ENCODE measurements around the gene KCNK2.

DNA sequence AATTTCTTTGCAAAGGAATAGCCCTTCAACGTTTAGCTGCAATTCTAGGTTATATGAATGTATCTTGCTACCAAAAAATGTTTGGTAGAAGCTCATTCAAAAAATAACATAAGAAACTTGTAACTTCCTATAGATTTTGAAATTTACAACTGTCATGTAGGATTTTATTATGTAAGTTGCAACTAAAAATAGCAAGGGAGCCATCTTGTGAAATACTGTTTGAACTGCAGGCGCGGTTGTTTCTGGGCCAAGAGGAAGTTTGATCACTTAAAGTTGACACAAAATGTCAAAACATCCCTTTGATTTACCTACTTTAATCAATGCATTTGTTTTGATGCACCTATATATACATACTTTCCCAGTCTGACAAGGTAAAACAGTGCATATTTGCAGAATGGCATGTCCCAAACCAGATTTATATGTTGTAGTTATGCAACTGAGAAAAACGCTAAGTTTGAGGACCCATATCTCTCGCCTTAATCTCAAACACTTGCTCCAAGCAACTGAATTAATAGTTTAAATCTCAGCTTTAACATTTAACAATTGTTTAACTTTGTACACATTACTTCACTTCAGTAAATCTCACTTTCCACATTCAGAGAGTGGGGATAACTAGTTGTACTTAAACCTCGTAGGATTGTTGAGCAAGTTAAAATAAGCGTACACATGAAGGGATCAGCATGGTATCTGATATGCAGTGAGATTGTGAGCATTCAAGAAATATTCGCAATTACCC is 63.9 kb downstream of the KCNK2 start:
- no peak for TF ChIP-seq CREB1 (CRISPR knock-in tag; IDR thresholded peaks at IDR 0.05; ENCODE audit: low read depth)
- TF ChIP-seq, protein P1, sequence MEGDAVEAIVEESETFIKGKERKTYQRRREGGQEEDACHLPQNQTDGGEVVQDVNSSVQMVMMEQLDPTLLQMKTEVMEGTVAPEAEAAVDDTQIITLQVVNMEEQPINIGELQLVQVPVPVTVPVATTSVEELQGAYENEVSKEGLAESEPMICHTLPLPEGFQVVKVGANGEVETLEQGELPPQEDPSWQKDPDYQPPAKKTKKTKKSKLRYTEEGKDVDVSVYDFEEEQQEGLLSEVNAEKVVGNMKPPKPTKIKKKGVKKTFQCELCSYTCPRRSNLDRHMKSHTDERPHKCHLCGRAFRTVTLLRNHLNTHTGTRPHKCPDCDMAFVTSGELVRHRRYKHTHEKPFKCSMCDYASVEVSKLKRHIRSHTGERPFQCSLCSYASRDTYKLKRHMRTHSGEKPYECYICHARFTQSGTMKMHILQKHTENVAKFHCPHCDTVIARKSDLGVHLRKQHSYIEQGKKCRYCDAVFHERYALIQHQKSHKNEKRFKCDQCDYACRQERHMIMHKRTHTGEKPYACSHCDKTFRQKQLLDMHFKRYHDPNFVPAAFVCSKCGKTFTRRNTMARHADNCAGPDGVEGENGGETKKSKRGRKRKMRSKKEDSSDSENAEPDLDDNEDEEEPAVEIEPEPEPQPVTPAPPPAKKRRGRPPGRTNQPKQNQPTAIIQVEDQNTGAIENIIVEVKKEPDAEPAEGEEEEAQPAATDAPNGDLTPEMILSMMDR (conservative IDR thresholded peaks at IDR 0.05; ENCODE audit: low read depth in 2 of 2), result peak; percentile 61 to 73
- no peak for TF ChIP-seq EZH2phosphoT487 (IDR thresholded peaks at IDR 0.05; ENCODE audit: unreplicated experiment)
- no peak for TF ChIP-seq POLR2AphosphoS5 (IDR thresholded peaks at IDR 0.05; ENCODE audit: low read depth)
- TF ChIP-seq, protein P2, sequence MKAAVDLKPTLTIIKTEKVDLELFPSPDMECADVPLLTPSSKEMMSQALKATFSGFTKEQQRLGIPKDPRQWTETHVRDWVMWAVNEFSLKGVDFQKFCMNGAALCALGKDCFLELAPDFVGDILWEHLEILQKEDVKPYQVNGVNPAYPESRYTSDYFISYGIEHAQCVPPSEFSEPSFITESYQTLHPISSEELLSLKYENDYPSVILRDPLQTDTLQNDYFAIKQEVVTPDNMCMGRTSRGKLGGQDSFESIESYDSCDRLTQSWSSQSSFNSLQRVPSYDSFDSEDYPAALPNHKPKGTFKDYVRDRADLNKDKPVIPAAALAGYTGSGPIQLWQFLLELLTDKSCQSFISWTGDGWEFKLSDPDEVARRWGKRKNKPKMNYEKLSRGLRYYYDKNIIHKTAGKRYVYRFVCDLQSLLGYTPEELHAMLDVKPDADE (IDR thresholded peaks at IDR 0.05), result no peak
- no peak for TF ChIP-seq EZH2 (IDR thresholded peaks at IDR 0.05; ENCODE audit: low read depth, unreplicated experiment)
- TF ChIP-seq ZNF114 (CRISPR knock-in tag; IDR thresholded peaks at IDR 0.05), result no peak
- no peak for TF ChIP-seq JUNB (IDR thresholded peaks at IDR 0.05; ENCODE audit: unreplicated experiment)
- TF ChIP-seq, protein P3, sequence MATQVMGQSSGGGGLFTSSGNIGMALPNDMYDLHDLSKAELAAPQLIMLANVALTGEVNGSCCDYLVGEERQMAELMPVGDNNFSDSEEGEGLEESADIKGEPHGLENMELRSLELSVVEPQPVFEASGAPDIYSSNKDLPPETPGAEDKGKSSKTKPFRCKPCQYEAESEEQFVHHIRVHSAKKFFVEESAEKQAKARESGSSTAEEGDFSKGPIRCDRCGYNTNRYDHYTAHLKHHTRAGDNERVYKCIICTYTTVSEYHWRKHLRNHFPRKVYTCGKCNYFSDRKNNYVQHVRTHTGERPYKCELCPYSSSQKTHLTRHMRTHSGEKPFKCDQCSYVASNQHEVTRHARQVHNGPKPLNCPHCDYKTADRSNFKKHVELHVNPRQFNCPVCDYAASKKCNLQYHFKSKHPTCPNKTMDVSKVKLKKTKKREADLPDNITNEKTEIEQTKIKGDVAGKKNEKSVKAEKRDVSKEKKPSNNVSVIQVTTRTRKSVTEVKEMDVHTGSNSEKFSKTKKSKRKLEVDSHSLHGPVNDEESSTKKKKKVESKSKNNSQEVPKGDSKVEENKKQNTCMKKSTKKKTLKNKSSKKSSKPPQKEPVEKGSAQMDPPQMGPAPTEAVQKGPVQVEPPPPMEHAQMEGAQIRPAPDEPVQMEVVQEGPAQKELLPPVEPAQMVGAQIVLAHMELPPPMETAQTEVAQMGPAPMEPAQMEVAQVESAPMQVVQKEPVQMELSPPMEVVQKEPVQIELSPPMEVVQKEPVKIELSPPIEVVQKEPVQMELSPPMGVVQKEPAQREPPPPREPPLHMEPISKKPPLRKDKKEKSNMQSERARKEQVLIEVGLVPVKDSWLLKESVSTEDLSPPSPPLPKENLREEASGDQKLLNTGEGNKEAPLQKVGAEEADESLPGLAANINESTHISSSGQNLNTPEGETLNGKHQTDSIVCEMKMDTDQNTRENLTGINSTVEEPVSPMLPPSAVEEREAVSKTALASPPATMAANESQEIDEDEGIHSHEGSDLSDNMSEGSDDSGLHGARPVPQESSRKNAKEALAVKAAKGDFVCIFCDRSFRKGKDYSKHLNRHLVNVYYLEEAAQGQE (IDR thresholded peaks at IDR 0.05; ENCODE audit: unreplicated experiment), result no peak
- TF ChIP-seq, protein P4, sequence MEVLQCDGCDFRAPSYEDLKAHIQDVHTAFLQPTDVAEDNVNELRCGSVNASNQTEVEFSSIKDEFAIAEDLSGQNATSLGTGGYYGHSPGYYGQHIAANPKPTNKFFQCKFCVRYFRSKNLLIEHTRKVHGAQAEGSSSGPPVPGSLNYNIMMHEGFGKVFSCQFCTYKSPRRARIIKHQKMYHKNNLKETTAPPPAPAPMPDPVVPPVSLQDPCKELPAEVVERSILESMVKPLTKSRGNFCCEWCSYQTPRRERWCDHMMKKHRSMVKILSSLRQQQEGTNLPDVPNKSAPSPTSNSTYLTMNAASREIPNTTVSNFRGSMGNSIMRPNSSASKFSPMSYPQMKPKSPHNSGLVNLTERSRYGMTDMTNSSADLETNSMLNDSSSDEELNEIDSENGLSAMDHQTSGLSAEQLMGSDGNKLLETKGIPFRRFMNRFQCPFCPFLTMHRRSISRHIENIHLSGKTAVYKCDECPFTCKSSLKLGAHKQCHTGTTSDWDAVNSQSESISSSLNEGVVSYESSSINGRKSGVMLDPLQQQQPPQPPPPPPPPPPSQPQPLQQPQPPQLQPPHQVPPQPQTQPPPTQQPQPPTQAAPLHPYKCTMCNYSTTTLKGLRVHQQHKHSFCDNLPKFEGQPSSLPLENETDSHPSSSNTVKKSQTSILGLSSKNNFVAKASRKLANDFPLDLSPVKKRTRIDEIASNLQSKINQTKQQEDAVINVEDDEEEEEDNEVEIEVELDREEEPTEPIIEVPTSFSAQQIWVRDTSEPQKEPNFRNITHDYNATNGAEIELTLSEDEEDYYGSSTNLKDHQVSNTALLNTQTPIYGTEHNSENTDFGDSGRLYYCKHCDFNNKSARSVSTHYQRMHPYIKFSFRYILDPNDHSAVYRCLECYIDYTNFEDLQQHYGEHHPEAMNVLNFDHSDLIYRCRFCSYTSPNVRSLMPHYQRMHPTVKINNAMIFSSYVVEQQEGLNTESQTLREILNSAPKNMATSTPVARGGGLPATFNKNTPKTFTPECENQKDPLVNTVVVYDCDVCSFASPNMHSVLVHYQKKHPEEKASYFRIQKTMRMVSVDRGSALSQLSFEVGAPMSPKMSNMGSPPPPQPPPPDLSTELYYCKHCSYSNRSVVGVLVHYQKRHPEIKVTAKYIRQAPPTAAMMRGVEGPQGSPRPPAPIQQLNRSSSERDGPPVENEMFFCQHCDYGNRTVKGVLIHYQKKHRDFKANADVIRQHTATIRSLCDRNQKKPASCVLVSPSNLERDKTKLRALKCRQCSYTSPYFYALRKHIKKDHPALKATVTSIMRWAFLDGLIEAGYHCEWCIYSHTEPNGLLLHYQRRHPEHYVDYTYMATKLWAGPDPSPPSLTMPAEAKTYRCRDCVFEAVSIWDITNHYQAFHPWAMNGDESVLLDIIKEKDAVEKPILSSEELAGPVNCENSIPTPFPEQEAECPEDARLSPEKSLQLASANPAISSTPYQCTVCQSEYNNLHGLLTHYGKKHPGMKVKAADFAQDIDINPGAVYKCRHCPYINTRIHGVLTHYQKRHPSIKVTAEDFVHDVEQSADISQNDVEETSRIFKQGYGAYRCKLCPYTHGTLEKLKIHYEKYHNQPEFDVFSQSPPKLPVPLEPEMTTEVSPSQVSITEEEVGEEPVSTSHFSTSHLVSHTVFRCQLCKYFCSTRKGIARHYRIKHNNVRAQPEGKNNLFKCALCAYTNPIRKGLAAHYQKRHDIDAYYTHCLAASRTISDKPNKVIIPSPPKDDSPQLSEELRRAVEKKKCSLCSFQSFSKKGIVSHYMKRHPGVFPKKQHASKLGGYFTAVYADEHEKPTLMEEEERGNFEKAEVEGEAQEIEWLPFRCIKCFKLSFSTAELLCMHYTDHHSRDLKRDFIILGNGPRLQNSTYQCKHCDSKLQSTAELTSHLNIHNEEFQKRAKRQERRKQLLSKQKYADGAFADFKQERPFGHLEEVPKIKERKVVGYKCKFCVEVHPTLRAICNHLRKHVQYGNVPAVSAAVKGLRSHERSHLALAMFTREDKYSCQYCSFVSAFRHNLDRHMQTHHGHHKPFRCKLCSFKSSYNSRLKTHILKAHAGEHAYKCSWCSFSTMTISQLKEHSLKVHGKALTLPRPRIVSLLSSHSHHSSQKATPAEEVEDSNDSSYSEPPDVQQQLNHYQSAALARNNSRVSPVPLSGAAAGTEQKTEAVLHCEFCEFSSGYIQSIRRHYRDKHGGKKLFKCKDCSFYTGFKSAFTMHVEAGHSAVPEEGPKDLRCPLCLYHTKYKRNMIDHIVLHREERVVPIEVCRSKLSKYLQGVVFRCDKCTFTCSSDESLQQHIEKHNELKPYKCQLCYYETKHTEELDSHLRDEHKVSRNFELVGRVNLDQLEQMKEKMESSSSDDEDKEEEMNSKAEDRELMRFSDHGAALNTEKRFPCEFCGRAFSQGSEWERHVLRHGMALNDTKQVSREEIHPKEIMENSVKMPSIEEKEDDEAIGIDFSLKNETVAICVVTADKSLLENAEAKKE (CRISPR knock-in tag; IDR thresholded peaks at IDR 0.05), result no peak

All from GM23338 (cell line).